Measurements from ENCODE around the gene RREB1. TPM values are rescaled to one million over a fixed set of nuclear protein-coding genes. Genes with fewer than 3 reads are reported as not detected.

Gene RREB1
- total and polyA plus RNA-seq, 2 donors (not counting 3 experiments of a cell fraction or from before 2014, with no cell fraction given) = 3.7 to 33.0 TPM

- DNase-seq (ENCODE audit: low read depth, low spot score) (no peak), FAIRE-seq (no peak)
- Histone ChIP-seq H4K20me1 (replicated peaks; ENCODE audit: control insufficient read depth, extremely low read depth, insufficient read depth, low read length) (no peaks in the 10 kb centered on the region), H3K4me2 (ENCODE audit: insufficient read depth, low read length) (no peak overlapping the region), H3K27ac (ENCODE audit: insufficient read depth, low read depth, low read length) (no peak overlapping the region), H3K9ac (replicated peaks; ENCODE audit: extremely low read depth, insufficient read depth, low read length) (no peak overlapping the region), H3K4me3 (replicated peaks in 1 of 3; ENCODE audit: insufficient read depth in 1 of 3, low read depth in 1 of 3, low read length in 3 of 3) (no peak overlapping the region), H3K27me3 (ENCODE audit: control insufficient read depth in 2 of 2, insufficient read depth in 2 of 2, low read length in 2 of 2) (no peaks in the 10 kb centered on the region), H2AFZ (ENCODE audit: low read depth, low read length) (no peak overlapping the region), H3K9me3 (replicated peaks; ENCODE audit: control insufficient read depth, insufficient read depth, low read length) (no peaks in the 10 kb centered on the region), H3K4me1 (ENCODE audit: control insufficient read depth, extremely low read depth, insufficient read depth, low read length) (peaks cover 6% of the 10 kb centered on the region), H3K36me3 (ENCODE audit: control insufficient read depth in 2 of 2, extremely low read depth in 1 of 2, insufficient read depth in 2 of 2, low read length in 2 of 2) (peaks cover 4 to 25% of the 10 kb centered on the region in 2 experiments), H3K9me1 (replicated peaks; ENCODE audit: control insufficient read depth, extremely low read depth, insufficient read depth, low read length) (no peaks in the 10 kb centered on the region), H3K79me2 (ENCODE audit: control insufficient read depth, insufficient read depth, low read length) (no peaks in the 10 kb centered on the region)
- CTCF ChIA-PET = interaction anchor here (1.3 kb wide), 1 partner anchor 87 kb away, joined by 3 read pairs; no protein-coding TSS in a partner anchor
- TF ChIP-seq POLR2A (IDR thresholded peaks at IDR 0.05; ENCODE audit: low read depth, low read length) (no peak), POLR2AphosphoS5 (IDR thresholded peaks at IDR 0.05; ENCODE audit: insufficient read depth, low read depth, low read length) (no peak), MYC (IDR thresholded peaks at IDR 0.05; ENCODE audit: low read depth, low read length) (no peak), EZH2 (IDR thresholded peaks at IDR 0.05; ENCODE audit: borderline replicate concordance, low read depth, low read length, severe bottlenecking) (no peak), CTCF (IDR thresholded peaks at IDR 0.05; ENCODE audit: extremely low read depth in 1 of 2, insufficient read depth in 1 of 2, low read depth in 1 of 2, low read length in 2 of 2) (no peak), JUN (IDR thresholded peaks at IDR 0.05; ENCODE audit: borderline replicate concordance, insufficient read depth, insufficient read length, low read depth) (no peak), FOS (IDR thresholded peaks at IDR 0.05; ENCODE audit: borderline replicate concordance, insufficient read depth, low read length) (no peak), MAX (IDR thresholded peaks at IDR 0.05; ENCODE audit: insufficient read depth, insufficient read length) (no peak), GATA2 (IDR thresholded peaks at IDR 0.05; ENCODE audit: insufficient read depth, insufficient read length, low read depth, low read length) (no peak)
- dilution Hi-C loops (cut with MboI; ENCODE audit: extremely low pct_ligation_motif_present, low sequenced_read_pairs) (no loop called here), intact Hi-C loops (cut with micrococcal nuclease) (no loop called here)
- POLR2A ChIA-PET = no interaction called here
- BruUV-seq (replicated peaks) = no TSS peak
These were observed 117.0 kb downstream of the RREB1 start for GRCh38 chr6:7224731-7225130.

Measured in endothelial cell of umbilical vein (primary cell).